ENCODE data around the gene ASB18. TPM values are rescaled to one million over a fixed set of nuclear protein-coding genes. Genes with fewer than 3 reads are reported as not detected.

ASB18 gene
- total and polyA plus RNA-seq, 2 of the 13 experiments (the other 11 are each of a cell fraction or from before 2014, with no cell fraction given): not detected

DNA sequence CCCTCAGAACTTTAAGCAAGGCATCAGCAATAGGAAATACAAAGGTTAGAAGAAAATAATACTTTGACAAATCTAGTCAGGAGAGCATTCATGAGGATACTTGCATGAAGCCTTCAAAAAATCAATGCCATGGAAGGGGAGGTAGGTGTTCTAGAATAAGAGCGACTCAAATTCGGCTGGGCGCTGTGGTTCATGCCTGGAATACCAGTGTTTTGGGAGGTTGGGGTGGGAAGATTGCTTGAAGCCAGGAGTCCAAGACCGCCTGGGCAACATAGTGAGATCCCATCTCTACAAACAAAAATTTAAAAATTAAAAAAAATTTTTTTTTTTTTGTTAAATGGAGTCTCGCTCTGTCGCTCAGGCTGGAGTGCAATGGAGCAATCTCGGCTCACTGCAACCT, 117.8 kb downstream of the ASB18 start:
- Histone ChIP-seq H3K27ac (ENCODE audit: extremely low read length, insufficient read depth, low read length) (no peak overlapping the region), H3K4me1 (ENCODE audit: insufficient read depth, low read length) (peaks cover 11% of the 10 kb centered on the region), H3K4me2 (ENCODE audit: low read depth, low read length) (no peak overlapping the region), H3K4me3 (replicated peaks in 1 of 3; ENCODE audit: insufficient read depth in 1 of 3, low read depth in 2 of 3, low read length in 3 of 3) (no peak overlapping the region), H3K27me3 (ENCODE audit: control insufficient read depth in 1 of 2, insufficient read depth in 2 of 2, low read length in 2 of 2) (peaks cover 4 to 25% of the 10 kb centered on the region in 2 experiments; a peak in 4 of 5 replicates), H3K36me3 (replicated peaks in 1 of 2; ENCODE audit: control insufficient read depth in 1 of 2, insufficient read depth in 2 of 2, low read length in 2 of 2) (no peaks in the 10 kb centered on the region), H4K20me1 (ENCODE audit: insufficient read depth, low read length) (peaks cover 2% of the 10 kb centered on the region; the same call in 1 of the 2 replicates), H2AFZ (ENCODE audit: low read length) (no peak overlapping the region), H3K9me3 (ENCODE audit: low read length) (no peaks in the 10 kb centered on the region), H3K79me2 (ENCODE audit: insufficient read depth, low read length) (no peaks in the 10 kb centered on the region), H3K9ac (ENCODE audit: insufficient read depth, low read depth, low read length) (no peak overlapping the region)
- FAIRE-seq: no peak
- 64% methylated on average over 7 of the region's 7 CpGs for WGBS (ENCODE audit: low lambda C conversion rate)
- intact Hi-C loops (cut with micrococcal nuclease; ENCODE audit: unreplicated experiment) (no loop called here), in situ Hi-C loops (cut with HindIII; ENCODE audit: extremely low pct_ligation_motif_present, low pct_unique_long_range_greater_than_20kb) (no loop called here)
- no peak for DNase-seq (ENCODE audit: low spot score)
- no peak for ATAC-seq
- BruUV-seq (replicated peaks): no TSS peak
- CTCF ChIA-PET (ENCODE audit: low intra/inter-chr PET ratio, low total read pairs): no interaction called here
- POLR2A ChIA-PET: no interaction called here
- TF ChIP-seq, protein P1, sequence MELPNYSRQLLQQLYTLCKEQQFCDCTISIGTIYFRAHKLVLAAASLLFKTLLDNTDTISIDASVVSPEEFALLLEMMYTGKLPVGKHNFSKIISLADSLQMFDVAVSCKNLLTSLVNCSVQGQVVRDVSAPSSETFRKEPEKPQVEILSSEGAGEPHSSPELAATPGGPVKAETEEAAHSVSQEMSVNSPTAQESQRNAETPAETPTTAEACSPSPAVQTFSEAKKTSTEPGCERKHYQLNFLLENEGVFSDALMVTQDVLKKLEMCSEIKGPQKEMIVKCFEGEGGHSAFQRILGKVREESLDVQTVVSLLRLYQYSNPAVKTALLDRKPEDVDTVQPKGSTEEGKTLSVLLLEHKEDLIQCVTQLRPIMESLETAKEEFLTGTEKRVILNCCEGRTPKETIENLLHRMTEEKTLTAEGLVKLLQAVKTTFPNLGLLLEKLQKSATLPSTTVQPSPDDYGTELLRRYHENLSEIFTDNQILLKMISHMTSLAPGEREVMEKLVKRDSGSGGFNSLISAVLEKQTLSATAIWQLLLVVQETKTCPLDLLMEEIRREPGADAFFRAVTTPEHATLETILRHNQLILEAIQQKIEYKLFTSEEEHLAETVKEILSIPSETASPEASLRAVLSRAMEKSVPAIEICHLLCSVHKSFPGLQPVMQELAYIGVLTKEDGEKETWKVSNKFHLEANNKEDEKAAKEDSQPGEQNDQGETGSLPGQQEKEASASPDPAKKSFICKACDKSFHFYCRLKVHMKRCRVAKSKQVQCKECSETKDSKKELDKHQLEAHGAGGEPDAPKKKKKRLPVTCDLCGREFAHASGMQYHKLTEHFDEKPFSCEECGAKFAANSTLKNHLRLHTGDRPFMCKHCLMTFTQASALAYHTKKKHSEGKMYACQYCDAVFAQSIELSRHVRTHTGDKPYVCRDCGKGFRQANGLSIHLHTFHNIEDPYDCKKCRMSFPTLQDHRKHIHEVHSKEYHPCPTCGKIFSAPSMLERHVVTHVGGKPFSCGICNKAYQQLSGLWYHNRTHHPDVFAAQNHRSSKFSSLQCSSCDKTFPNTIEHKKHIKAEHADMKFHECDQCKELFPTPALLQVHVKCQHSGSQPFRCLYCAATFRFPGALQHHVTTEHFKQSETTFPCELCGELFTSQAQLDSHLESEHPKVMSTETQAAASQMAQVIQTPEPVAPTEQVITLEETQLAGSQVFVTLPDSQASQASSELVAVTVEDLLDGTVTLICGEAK (IDR thresholded peaks at IDR 0.05): no peak
- TF ChIP-seq, protein P1 (CRISPR knock-in tag; IDR thresholded peaks at IDR 0.05): no peak
- TF ChIP-seq ZNF24 (IDR thresholded peaks at IDR 0.05): no peak
- TF ChIP-seq NFKBIZ (CRISPR knock-in tag; IDR thresholded peaks at IDR 0.05): no peak
- TF ChIP-seq ZNF136 (CRISPR knock-in tag; IDR thresholded peaks at IDR 0.05; ENCODE audit: low read depth): no peak
- TF ChIP-seq SCMH1 (CRISPR knock-in tag; IDR thresholded peaks at IDR 0.05; ENCODE audit: borderline replicate concordance): no peak
- TF ChIP-seq PAF1 (CRISPR knock-in tag; IDR thresholded peaks at IDR 0.05): no peak
- TF ChIP-seq, protein P2, sequence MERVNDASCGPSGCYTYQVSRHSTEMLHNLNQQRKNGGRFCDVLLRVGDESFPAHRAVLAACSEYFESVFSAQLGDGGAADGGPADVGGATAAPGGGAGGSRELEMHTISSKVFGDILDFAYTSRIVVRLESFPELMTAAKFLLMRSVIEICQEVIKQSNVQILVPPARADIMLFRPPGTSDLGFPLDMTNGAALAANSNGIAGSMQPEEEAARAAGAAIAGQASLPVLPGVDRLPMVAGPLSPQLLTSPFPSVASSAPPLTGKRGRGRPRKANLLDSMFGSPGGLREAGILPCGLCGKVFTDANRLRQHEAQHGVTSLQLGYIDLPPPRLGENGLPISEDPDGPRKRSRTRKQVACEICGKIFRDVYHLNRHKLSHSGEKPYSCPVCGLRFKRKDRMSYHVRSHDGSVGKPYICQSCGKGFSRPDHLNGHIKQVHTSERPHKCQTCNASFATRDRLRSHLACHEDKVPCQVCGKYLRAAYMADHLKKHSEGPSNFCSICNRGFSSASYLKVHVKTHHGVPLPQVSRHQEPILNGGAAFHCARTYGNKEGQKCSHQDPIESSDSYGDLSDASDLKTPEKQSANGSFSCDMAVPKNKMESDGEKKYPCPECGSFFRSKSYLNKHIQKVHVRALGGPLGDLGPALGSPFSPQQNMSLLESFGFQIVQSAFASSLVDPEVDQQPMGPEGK (CRISPR knock-in tag; IDR thresholded peaks at IDR 0.05): no peak
- TF ChIP-seq, protein P3, sequence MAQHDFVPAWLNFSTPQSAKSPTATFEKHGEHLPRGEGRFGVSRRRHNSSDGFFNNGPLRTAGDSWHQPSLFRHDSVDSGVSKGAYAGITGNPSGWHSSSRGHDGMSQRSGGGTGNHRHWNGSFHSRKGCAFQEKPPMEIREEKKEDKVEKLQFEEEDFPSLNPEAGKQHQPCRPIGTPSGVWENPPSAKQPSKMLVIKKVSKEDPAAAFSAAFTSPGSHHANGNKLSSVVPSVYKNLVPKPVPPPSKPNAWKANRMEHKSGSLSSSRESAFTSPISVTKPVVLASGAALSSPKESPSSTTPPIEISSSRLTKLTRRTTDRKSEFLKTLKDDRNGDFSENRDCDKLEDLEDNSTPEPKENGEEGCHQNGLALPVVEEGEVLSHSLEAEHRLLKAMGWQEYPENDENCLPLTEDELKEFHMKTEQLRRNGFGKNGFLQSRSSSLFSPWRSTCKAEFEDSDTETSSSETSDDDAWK (CRISPR knock-in tag; IDR thresholded peaks at IDR 0.05): no peak
- TF ChIP-seq ZNF333 (CRISPR knock-in tag; IDR thresholded peaks at IDR 0.05; ENCODE audit: borderline replicate concordance): no peak
- TF ChIP-seq HMGA1 (CRISPR knock-in tag; conservative IDR thresholded peaks at IDR 0.05): no peak
- no peak for TF ChIP-seq ZNF883 (CRISPR knock-in tag; IDR thresholded peaks at IDR 0.05; ENCODE audit: not compliant biosample characterization)
- no peak for TF ChIP-seq FOXA1 (IDR thresholded peaks at IDR 0.05)
- no peak for TF ChIP-seq FOXA1 (CRISPR knock-in tag; IDR thresholded peaks at IDR 0.05)
- no peak for TF ChIP-seq ZNF224 (CRISPR knock-in tag; IDR thresholded peaks at IDR 0.05)
